ENCODE results near the gene MMAB. TPM values are rescaled to one million over a fixed set of nuclear protein-coding genes. Genes with fewer than 3 reads are reported as not detected.

MMAB gene
- total RNA-seq, 1 experiment from 2014 or later: 24.3 TPM

DNA sequence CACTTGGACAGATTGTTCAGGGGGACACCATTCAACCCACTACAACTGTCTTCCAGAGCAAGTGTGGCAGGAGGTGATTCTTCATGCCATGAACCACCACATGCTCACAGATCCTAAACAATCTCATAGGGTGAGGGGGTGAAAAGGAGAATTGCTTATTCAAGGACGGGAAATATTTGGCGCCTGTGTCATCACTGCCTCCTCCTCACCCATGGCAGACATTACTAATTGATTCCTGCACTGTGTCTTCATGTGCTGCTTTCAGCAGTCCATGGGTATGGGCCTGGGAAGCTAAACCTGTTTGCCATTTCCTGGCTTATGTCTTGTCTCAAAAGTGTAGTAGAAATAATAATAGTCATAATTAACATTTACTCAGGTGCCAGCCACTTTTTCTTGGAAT is 31.3 kb downstream of the MMAB start:
- Histone ChIP-seq H2BK5ac (ENCODE audit: insufficient read length, low read length) (no peak overlapping the region), H4K8ac (replicated peaks; ENCODE audit: insufficient read length, low read depth, low read length) (no peak overlapping the region), H3K23ac (ENCODE audit: insufficient read length, low read depth, low read length) (no peak overlapping the region), H3K4ac (ENCODE audit: low read depth, low read length) (no peak overlapping the region), H4K20me1 (ENCODE audit: control insufficient read depth, insufficient read depth, insufficient read length) (no peaks in the 10 kb centered on the region), H3K79me1 (ENCODE audit: insufficient read depth, low read depth, low read length, poor library complexity, severe bottlenecking) (no peaks in the 10 kb centered on the region), H4K5ac (ENCODE audit: insufficient read length, low read depth, low read length) (no peak overlapping the region), H3K27me3 (ENCODE audit: insufficient read depth, low read length) (no peaks in the 10 kb centered on the region), H2BK15ac (ENCODE audit: low read depth, low read length) (no peak overlapping the region), H3K9ac (ENCODE audit: extremely low read depth, insufficient read length, low read length) (no peak overlapping the region), H3K56ac (ENCODE audit: insufficient read length, low read depth, low read length) (no peak overlapping the region), H3T11ph (ENCODE audit: low read length) (no peak overlapping the region), H3K9me3 (ENCODE audit: control insufficient read depth, low read depth, low read length) (no peaks in the 10 kb centered on the region), H2BK12ac (ENCODE audit: insufficient read length, low read depth, low read length) (no peak overlapping the region), H2AK5ac (ENCODE audit: insufficient read length, low read length) (no peak overlapping the region), H2BK120ac (ENCODE audit: low read depth, low read length, poor library complexity, severe bottlenecking) (no peak overlapping the region), H3K23me2 (ENCODE audit: insufficient read length, low read depth, low read length, poor library complexity, severe bottlenecking) (no peaks in the 10 kb centered on the region), H3K18ac (ENCODE audit: insufficient read length, low read depth, low read length) (no peak overlapping the region), H2BK20ac (ENCODE audit: low read depth, low read length, poor library complexity, severe bottlenecking) (no peak overlapping the region), H3K79me2 (ENCODE audit: insufficient read depth, low read length) (no peaks in the 10 kb centered on the region), H4K91ac (ENCODE audit: insufficient read length, low read depth, low read length) (no peak overlapping the region), H3K27ac (ENCODE audit: insufficient read length, low read depth, low read length) (no peak overlapping the region), H3K4me1 (ENCODE audit: insufficient read depth, low read length) (no peaks in the 10 kb centered on the region), H3K4me2 (ENCODE audit: insufficient read depth, insufficient read length, low read length) (no peak overlapping the region), H2AFZ (ENCODE audit: low read length) (no peak overlapping the region), H3K14ac (ENCODE audit: insufficient read depth, low read length) (no peak overlapping the region)
- H3K36me3 Mint-ChIP-seq (ENCODE audit: insufficient read depth in 1 of 3, low read depth in 3 of 3): no peaks in the 10 kb centered on the region
- no peaks in the 10 kb centered on the region for H3K9me3 Mint-ChIP-seq
- TF ChIP-seq, protein P1, sequence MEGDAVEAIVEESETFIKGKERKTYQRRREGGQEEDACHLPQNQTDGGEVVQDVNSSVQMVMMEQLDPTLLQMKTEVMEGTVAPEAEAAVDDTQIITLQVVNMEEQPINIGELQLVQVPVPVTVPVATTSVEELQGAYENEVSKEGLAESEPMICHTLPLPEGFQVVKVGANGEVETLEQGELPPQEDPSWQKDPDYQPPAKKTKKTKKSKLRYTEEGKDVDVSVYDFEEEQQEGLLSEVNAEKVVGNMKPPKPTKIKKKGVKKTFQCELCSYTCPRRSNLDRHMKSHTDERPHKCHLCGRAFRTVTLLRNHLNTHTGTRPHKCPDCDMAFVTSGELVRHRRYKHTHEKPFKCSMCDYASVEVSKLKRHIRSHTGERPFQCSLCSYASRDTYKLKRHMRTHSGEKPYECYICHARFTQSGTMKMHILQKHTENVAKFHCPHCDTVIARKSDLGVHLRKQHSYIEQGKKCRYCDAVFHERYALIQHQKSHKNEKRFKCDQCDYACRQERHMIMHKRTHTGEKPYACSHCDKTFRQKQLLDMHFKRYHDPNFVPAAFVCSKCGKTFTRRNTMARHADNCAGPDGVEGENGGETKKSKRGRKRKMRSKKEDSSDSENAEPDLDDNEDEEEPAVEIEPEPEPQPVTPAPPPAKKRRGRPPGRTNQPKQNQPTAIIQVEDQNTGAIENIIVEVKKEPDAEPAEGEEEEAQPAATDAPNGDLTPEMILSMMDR (conservative IDR thresholded peaks at IDR 0.05): no peak
- no peak overlapping the region for H3K4me3 Mint-ChIP-seq
- DNase-seq: no peak
- WGBS (ENCODE audit: extremely low coverage, insufficient read length, low lambda C conversion rate): no CpG with 5 or more reads among the region's 2 CpGs
- H3K27me3 Mint-ChIP-seq (ENCODE audit: low read depth): peaks cover 2% of the 10 kb centered on the region; the same call in 1 of the 2 replicates
- 0 out of 7 replicates have a peak overlapping the region, but pooled peaks of 1 of the 3 experiments have one; percentile 49 for H3K27ac Mint-ChIP-seq
- H3K4me1 Mint-ChIP-seq: 0 out of 4 replicates have a peak, but pooled peaks cover 4 to 6% of the 10 kb centered on the region in 2 experiments
